Measurements from ENCODE around the gene NEBL.
"Not testable (repeated sequence)": the region's sequence is repeated elsewhere in the genome, so short reads cannot be mapped to it uniquely, and the experiment has no call there.

Gene NEBL, protein sequence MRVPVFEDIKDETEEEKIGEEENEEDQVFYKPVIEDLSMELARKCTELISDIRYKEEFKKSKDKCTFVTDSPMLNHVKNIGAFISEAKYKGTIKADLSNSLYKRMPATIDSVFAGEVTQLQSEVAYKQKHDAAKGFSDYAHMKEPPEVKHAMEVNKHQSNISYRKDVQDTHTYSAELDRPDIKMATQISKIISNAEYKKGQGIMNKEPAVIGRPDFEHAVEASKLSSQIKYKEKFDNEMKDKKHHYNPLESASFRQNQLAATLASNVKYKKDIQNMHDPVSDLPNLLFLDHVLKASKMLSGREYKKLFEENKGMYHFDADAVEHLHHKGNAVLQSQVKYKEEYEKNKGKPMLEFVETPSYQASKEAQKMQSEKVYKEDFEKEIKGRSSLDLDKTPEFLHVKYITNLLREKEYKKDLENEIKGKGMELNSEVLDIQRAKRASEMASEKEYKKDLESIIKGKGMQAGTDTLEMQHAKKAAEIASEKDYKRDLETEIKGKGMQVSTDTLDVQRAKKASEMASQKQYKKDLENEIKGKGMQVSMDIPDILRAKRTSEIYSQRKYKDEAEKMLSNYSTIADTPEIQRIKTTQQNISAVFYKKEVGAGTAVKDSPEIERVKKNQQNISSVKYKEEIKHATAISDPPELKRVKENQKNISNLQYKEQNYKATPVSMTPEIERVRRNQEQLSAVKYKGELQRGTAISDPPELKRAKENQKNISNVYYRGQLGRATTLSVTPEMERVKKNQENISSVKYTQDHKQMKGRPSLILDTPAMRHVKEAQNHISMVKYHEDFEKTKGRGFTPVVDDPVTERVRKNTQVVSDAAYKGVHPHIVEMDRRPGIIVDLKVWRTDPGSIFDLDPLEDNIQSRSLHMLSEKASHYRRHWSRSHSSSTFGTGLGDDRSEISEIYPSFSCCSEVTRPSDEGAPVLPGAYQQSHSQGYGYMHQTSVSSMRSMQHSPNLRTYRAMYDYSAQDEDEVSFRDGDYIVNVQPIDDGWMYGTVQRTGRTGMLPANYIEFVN

DNA sequence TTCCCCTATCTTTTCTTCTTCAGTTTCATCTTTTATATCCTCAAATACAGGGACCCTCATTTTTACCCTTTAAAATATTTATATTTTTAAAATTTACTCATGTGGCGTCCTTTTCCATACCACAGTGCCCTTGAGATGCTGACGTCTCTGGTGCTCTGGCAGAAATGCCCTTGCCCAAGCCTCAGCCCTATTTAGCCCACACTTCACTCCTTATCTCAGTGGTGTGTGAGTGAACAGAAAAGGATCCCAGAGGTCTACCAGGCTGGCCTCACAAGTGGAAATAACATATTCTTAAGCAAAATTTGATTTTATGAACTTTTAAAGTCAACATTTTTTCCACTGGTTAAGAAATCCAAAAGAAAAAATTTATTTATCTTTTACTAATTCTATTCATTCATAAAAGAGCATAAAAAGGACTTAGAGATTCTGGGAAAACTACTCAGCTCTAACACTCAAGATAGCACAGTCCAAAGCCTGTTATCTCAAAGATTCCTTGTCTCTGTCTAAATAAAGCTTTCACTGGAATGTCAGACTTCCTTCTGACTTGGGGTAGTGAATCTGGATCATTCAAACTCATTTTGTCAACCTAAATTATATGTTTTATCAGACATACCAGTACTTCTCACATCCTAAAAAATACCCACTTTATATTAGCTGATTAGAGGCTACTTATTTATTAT is at the start of gene NEBL:
TSS of gene NEBL (minus strand) at position 166 of the 680 bp plus-strand sequence. CDS start at position 60, 106 bp downstream.
- DNase-seq = no peak

DNA sequence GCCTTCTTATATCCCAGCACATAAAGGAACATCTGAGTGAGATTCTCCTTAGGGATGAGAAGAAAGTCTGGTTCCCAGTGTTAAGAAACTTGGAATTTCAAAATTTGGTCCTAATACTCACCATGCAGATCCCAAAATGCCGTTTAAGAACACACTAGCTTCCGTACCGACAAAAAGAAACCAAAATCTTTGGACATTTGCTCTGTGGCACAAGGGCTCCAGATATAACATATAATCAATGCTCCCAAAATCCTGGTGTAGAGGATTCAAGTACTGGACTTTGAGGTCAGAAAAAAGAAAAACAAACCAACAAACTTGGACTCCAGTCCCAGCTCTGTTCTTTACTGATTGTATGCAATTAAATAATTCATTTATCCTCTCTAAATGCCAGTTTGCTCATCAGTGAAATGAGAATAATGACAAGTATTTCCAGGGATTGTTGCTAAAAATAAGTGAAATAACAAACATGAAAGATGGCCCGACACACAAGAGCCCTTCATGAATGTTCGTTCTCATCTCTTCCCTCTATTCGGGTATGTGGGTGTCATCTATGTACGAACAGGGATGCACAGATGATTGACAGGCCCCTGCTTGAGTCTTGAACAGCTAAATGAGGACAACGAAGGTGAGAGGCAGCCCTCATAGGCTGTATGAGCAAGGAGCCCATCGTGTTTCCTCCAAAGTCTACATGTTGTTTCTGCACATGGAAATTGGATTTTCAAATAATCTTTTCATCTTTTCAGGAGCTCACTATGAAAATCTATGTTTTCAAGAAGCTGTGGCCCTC is 48.6 kb upstream of the NEBL start:
- no peak for DNase-seq

DNA sequence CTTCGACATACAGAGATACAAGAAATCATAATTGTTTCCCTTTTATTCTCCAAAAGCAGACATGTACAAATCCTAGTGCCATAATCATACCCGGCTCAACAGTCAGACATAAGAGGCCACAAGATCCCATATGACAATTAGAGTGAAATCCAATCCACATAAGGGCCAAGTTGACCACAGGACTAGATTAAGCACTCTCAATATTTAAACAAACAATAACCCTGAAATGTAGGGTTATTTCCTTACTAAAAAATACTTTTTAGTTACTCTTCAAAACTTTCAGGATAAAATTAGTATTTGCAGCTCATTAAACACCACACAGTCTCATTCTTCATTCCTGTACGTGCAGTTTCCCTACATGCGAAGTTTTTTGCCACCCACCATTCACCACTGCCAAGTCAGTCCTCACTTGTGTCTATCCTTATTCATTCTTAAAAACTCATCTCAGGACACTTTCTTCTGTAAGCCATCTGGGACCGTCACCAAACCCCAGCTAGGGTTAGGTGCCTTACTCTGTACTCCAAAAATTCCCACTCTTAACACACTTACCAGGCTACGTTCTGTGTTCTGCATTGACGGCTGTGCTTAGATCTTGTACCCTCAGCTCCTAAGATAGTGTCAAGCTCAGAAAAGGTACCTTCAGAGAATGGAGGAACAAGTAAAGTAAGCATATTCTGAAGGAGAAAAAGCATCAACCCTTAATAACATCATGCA is 47.8 kb upstream of the NEBL start:
- DNase-seq = no peak

DNA sequence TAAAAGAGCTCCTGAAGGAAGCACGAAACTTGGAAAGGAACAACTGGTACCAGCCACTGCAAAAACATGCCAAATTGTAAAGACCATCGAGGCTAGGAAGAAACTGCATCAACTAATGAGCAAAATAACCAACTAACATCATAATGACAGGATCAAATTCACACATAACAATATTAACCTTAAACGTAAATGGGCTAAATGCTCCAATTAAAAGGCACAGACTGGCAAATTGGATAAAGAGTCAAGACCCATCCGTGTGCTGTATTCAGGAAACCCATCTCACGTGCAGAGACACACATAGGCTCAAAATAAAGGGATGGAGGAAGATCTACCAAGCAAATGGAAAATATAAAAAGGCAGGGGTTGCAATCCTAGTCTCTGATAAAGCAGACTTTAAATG is 42.3 kb upstream of the NEBL start:
- not testable (repeated sequence) for DNase-seq

DNA sequence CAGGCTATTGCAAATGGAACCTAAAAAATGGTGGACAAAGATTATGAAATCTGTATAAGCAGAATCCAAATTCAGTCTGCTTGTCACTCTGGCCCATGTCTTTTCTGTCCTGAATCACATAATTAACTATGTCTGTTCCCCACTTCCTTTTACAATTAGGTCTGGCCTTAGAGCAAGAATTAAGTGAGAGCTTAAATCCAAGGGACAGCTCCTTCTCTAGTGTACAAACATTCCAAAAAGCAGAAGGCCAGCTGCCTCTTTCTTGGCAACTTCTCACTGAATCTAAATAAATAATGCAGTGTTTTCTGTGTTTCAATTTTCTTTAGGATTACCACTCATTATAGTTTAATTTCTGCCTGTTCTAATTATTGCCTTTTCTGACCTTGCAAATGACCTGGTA is 39.3 kb upstream of the NEBL start:
- no peak for DNase-seq

DNA sequence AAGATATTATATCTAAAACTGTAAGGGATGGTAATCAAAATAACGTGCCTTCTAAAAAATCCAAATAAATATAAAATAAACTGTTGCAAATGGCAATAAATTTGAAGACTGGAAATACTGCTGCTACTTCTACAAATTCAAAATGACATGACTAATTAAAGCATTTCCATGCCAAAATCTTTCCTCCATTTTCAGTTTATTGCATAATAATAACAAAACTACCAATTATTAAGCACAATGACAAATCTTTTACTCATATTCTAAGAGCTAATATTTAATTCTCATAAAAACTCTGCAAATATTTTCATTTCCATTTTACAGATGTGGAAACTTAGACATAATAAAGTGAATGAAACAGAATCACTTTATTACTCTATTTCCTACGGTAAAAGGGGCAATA is 38.8 kb upstream of the NEBL start:
- no peak for DNase-seq

DNA sequence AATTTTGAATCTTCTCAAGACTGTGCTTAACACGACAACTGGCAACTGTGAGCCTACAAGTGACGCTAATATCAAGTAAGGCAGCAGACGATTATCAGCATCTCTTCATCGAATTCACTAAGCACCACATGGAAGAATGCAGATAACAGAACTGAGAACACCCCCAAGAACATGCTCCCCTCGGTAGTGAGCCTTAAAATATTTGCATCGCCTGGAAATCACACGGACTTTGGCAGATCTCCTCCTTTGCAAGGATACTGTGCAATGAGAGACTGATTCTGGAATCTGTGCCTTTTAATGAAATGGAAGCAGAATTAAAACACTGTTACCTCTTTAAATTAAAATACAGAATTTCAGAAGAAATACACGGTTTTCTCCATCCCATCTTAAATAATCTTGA is 38.2 kb upstream of the NEBL start:
- no peak for DNase-seq

DNA sequence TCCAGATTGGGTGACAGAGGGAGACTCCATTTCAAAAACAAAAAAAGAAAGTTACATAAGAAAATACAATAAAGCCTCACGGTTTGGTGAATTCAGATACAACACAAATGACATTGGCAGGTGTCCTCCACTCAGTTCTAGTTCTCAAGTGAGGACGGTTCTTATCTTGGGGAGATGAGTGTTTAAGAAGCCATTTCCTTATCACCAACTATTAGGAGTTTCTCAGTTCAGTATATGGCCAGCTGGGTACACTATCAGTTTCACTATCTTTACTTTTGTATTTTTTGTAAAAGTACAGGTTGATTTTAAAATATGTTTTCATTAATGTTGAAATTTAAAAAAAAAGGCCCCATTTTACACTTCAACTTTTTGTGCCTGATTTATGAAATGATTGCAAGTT is 36.6 kb upstream of the NEBL start:
- no peak for DNase-seq

DNA sequence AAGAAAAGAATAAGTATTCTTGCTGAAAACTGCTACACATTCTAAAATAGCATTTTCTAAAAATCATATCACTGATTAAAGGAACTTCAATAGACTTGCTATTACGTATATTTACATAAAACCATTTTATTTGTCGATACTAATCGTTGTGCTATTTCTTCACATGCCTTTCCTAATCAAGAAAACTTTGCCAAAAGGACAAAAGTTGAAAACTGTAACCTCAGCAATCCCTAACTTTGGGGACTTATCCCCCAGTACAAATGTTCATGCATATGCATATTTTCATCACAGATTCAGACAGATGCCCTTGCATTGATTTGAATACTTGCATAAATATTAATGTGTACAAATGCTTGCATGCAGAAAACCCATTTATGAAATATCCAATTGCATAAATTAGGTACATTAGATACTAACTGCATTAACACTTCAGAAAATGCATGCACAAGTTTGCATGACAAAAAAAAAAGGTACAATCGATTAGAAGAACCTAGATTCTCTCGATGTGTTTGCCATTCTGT is 35.6 kb upstream of the NEBL start:
- DNase-seq = no peak

DNA sequence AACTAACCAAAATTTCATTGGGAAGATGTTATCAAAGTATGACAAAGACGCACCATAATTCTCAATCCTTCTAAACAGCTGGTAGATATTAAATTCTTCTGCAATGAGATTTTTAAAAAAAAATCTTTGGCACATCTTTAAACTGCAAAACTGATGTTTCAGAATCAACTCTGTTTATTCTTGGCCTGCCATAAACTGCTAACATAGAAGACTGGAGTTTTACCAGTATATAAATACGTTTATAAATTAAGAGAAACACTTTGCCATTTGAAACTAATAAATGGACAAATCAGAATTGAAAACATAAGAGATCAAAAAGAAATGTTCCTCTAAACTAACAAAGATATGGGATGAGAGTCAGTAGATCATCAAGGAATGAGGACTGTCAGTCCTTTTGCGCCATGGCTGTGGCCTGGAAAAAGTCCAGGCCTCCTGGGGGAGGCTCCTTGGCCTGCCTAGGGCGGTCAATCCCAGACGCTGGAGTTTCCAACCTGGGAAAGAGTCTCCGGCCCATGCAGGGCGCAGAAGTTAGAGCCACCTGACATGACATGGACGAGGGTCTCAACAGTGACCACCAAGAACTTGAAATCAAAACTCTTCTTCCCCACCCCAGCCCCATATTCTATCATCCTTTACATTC is 34.2 kb upstream of the NEBL start:
- no peak for DNase-seq

DNA sequence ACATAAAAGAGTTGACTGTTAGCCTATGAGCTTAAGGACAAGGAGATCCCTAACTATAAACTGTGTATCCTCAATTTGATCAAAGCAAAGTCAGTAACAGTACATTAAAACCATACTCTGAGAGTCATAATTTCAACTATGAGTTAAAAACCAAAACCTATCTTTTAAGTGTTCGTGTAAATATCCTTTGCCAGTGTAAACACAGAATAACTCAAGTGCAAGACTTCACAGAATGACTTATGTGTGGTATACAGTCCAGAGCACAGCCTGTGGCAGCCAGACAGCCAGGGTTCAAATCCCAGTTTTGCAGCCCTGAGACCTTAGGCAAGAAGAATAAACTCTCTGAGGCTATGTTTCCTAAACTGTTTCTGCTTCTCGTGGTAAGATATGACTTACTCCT is 30.3 kb upstream of the NEBL start:
- no peak for DNase-seq

DNA sequence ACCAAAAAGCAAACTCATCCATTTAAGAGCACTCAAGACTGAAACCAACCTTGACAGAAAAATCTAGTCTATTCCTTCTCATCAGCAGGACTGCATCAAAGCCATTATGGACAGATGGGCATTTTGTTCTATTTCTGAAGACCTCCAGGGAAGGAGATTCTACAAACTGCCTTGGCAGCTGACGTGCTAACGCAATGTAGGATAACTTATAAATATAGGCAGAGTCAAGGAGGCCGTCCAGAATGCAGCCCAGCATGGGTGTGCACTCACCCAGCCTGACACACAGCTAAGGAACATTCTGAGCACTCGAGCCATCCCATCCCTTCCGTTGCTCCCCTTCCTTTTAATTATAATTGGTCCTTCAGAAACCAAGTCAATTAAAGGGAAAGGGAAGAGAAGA is 25.3 kb upstream of the NEBL start:
- no peak for DNase-seq

DNA sequence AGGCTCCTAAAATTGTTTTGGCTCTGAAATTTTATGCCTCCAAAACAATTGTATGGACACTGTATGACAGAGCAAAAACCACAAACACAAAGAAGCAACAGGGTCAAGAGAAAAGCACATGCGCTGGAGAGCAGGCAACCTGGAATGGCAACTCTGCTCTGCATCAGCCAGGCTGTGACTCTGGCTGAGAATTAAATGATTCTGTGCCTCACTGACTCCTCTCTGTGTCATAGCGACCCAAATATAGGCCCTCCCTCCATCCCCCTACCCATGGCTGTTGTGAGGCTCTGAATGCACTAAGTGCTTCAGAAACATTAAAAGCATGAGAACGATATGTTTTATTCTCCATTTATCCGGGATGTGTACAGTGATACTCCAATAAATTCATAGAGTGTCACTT is 24.9 kb upstream of the NEBL start:
- DNase-seq = no peak

DNA sequence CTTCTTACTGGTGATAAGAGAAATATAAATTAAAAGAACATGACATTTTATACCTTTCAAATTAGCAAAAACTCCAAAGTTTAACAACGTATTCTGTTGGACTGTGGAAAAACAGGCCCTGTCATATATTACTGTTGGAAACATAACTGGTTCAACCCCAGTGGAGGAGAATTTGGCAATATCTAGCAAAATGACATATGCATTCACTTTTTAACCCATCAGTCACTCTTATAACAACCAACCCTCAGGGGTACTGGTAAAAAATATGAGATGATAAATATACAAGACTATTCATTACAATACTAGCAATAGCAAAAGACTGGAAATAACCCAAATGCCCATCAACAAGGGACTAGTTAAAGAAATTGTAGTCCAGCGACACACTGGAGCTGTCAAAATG is 22.9 kb upstream of the NEBL start:
- no peak for DNase-seq

DNA sequence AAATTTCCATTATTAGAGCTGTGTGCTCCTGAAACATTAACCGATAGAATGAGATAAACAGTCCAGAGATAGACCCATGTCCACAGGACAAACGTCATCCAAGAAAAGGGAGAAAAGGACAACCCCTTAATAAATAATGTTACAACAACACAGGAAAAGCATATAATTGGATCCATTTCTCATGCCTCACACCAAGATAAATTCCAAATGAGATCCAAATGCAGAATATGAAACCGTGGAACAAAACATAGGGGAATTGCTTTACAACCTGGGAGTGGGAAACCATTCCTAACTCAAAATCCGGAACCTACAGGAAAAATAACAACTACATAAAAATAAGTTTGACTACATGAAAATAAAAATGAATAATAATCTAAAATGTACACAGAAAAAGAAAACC is 22.4 kb upstream of the NEBL start:
- no peak for DNase-seq

DNA sequence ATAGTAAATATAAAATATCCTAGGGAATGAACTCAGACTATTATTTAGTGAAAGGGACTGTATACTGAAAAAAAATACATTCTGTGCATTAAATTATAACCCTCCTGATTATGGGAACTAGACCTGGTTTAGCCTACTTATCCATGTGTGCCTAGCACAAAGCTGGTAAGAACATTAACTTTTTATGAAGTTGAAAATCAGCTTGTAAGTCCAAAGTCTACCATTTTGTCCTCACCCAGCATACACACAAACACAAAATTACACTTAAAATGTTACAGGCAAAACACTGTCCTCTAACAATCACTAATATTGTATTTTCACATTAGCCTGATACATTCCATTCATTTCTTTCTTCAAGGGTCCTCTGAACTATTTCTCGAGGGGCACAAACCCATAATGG is 19.9 kb upstream of the NEBL start:
- DNase-seq = no peak

DNA sequence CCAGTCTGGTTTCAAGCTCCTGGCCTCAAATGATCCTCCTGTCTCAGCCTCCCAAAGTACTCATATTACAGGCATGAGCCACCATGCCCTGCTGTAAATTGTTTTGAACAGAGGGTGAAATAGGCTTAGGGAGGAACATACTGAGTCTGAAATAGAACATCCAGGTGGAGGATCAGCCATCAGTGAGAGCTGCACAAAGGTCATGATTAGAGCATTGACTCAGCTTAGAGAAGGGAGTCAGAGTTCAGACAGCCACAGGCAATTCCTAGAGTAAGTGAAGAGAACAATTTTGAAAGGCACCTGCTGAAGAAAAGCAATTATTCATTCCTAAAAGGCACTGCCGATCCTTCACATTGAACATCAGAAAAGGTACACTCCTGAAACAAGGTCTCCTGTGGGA is 15.9 kb upstream of the NEBL start:
- DNase-seq = no peak

DNA sequence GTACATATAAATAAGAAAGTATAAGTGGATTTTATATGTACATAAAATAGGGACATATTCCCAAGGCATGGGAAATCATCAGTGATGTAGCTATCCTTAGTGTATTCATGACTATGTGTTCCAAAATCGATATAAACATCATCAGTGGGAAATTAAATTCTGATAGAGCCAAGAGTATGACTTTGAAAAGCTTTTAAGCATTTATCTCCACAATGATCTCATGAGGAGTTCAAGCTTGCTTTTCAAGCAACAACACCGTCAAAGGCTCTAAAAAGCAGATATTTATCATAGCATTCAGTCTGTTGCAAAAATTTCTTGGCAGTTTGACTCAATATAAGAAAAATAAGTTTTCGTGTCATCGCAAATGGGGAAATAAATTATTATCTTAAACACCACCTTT is 14.5 kb upstream of the NEBL start:
- no peak for DNase-seq

DNA sequence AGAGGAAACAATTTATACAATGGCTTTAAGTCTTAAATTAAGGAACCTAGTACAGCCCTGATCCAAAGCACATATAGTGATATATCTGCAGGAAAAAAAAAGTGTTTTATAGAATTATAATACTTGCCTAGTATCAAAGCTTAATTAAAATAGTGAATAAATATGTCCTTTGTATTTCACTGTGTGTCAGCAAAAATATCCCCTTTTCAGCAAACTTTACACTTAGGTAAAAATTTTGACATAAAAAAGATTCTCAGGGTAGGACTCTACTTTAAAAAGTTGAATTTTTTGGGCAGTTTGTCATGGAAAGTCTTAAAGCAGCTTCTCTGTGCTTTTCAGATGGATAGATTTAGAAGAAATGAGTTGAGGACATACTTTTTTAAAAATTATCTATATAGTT is 12.7 kb upstream of the NEBL start:
- no peak for DNase-seq

DNA sequence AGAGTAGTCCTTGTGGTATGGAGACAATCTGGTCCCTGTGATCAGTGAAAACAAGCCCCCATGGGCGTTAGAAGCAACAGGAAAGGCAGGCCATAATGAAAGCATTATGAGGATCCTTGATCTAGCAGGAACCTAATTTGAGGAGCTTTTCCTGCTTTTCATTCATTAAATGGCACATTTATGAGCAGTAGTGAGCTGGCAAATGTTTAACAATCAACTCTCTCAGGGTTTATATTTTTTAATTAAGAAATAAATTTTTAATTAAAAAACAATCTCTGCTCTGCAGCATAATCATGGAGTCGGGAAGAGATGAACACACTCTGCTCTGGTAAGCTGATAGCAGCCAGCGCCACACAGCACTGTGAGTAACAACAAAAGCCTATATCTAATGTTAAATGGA is 11.3 kb upstream of the NEBL start:
- no peak for DNase-seq
